ENCODE data around the gene RASGRF1. TPM values are rescaled to one million over a fixed set of nuclear protein-coding genes. Genes with fewer than 3 reads are reported as not detected.

Gene RASGRF1
- total RNA-seq, 1 experiment from 2014 or later: 0.59 TPM

GRCh38 chr15:78984041-78984440, 106.5 kb downstream of the RASGRF1 start:
- intact Hi-C loops (cut with micrococcal nuclease; ENCODE audit: unreplicated experiment): no loop called here
- POLR2A ChIA-PET: no interaction called here
- no peak for DNase-seq (ENCODE audit: low read depth, low spot score)

GRCh38 chr15:78983146-78983918, 107.2 kb downstream of the RASGRF1 start:
- Histone ChIP-seq H3K36me3 (ENCODE audit: control insufficient read depth, insufficient read depth, low read length) (no peaks in the 10 kb centered on the region), H3K4me3 (ENCODE audit: low read depth in 2 of 2, low read length in 2 of 2) (no peak overlapping the region), H3K4me1 (ENCODE audit: control insufficient read depth, insufficient read depth, low read length) (peaks cover 7% of the 10 kb centered on the region), H3K9me3 (ENCODE audit: control insufficient read depth, insufficient read depth, low read depth, low read length) (no peaks in the 10 kb centered on the region), H3K27me3 (ENCODE audit: control insufficient read depth, insufficient read depth, low read length) (no peaks in the 10 kb centered on the region), H3K27ac (ENCODE audit: low read length) (no peak overlapping the region)
- ATAC-seq (no peak), DNase-seq (ENCODE audit: low read depth, low spot score) (no peak)
- in situ Hi-C loops (cut with HindIII; ENCODE audit: low pct_unique_long_range_greater_than_20kb, low sequenced_read_pairs) (no loop called here), intact Hi-C loops (cut with micrococcal nuclease; ENCODE audit: unreplicated experiment) (no loop called here)
- no TSS peak for BruUV-seq (replicated peaks)
- POLR2A ChIA-PET: no interaction called here
- CTCF ChIA-PET: no interaction called here
- TF ChIP-seq, protein P1, sequence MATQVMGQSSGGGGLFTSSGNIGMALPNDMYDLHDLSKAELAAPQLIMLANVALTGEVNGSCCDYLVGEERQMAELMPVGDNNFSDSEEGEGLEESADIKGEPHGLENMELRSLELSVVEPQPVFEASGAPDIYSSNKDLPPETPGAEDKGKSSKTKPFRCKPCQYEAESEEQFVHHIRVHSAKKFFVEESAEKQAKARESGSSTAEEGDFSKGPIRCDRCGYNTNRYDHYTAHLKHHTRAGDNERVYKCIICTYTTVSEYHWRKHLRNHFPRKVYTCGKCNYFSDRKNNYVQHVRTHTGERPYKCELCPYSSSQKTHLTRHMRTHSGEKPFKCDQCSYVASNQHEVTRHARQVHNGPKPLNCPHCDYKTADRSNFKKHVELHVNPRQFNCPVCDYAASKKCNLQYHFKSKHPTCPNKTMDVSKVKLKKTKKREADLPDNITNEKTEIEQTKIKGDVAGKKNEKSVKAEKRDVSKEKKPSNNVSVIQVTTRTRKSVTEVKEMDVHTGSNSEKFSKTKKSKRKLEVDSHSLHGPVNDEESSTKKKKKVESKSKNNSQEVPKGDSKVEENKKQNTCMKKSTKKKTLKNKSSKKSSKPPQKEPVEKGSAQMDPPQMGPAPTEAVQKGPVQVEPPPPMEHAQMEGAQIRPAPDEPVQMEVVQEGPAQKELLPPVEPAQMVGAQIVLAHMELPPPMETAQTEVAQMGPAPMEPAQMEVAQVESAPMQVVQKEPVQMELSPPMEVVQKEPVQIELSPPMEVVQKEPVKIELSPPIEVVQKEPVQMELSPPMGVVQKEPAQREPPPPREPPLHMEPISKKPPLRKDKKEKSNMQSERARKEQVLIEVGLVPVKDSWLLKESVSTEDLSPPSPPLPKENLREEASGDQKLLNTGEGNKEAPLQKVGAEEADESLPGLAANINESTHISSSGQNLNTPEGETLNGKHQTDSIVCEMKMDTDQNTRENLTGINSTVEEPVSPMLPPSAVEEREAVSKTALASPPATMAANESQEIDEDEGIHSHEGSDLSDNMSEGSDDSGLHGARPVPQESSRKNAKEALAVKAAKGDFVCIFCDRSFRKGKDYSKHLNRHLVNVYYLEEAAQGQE (IDR thresholded peaks at IDR 0.05; ENCODE audit: insufficient read depth in 1 of 2, low read depth in 2 of 2, low read length in 1 of 2): no peak
- TF ChIP-seq SIN3A (IDR thresholded peaks at IDR 0.05; ENCODE audit: borderline replicate concordance, insufficient read depth, low read depth, low read length): no peak
- TF ChIP-seq, protein P2, sequence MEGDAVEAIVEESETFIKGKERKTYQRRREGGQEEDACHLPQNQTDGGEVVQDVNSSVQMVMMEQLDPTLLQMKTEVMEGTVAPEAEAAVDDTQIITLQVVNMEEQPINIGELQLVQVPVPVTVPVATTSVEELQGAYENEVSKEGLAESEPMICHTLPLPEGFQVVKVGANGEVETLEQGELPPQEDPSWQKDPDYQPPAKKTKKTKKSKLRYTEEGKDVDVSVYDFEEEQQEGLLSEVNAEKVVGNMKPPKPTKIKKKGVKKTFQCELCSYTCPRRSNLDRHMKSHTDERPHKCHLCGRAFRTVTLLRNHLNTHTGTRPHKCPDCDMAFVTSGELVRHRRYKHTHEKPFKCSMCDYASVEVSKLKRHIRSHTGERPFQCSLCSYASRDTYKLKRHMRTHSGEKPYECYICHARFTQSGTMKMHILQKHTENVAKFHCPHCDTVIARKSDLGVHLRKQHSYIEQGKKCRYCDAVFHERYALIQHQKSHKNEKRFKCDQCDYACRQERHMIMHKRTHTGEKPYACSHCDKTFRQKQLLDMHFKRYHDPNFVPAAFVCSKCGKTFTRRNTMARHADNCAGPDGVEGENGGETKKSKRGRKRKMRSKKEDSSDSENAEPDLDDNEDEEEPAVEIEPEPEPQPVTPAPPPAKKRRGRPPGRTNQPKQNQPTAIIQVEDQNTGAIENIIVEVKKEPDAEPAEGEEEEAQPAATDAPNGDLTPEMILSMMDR (IDR thresholded peaks at IDR 0.05): no peak
- no peak for TF ChIP-seq TCF7L2 (IDR thresholded peaks at IDR 0.05; ENCODE audit: low read depth, low read length)
- TF ChIP-seq POLR2AphosphoS5 (IDR thresholded peaks at IDR 0.05; ENCODE audit: low read depth, low read length): no peak

More at GRCh38 chr15:78984041-78984440, 106.5 kb downstream of the RASGRF1 start:
- no TSS peak for BruUV-seq (replicated peaks)
- no peak overlapping the region for H3K27ac ChIP-seq (ENCODE audit: low read length)
- H3K4me1 ChIP-seq (ENCODE audit: control insufficient read depth, insufficient read depth, low read length): peaks cover 13% of the 10 kb centered on the region
- H3K9me3 ChIP-seq (ENCODE audit: control insufficient read depth, insufficient read depth, low read depth, low read length): no peaks in the 10 kb centered on the region
- H3K27me3 ChIP-seq (ENCODE audit: control insufficient read depth, insufficient read depth, low read length): no peaks in the 10 kb centered on the region
- TF ChIP-seq POLR2AphosphoS5 (IDR thresholded peaks at IDR 0.05; ENCODE audit: low read depth, low read length) (no peak), TCF7L2 (IDR thresholded peaks at IDR 0.05; ENCODE audit: low read depth, low read length) (no peak), SIN3A (IDR thresholded peaks at IDR 0.05; ENCODE audit: borderline replicate concordance, insufficient read depth, low read depth, low read length) (no peak)
- TF ChIP-seq, protein P2 (IDR thresholded peaks at IDR 0.05): no peak
- TF ChIP-seq, protein P1 (IDR thresholded peaks at IDR 0.05; ENCODE audit: insufficient read depth in 1 of 2, low read depth in 2 of 2, low read length in 1 of 2): no peak
- CTCF ChIA-PET: no interaction called here
- H3K36me3 ChIP-seq (ENCODE audit: control insufficient read depth, insufficient read depth, low read length): no peaks in the 10 kb centered on the region
- H3K4me3 ChIP-seq (ENCODE audit: low read depth in 2 of 2, low read length in 2 of 2): no peak overlapping the region
- no peak for ATAC-seq
- in situ Hi-C loops (cut with HindIII; ENCODE audit: low pct_unique_long_range_greater_than_20kb, low sequenced_read_pairs): no loop called here

Data from Panc1 (cell line).